ENCODE results near the gene SAP30.

Gene SAP30

DNA sequence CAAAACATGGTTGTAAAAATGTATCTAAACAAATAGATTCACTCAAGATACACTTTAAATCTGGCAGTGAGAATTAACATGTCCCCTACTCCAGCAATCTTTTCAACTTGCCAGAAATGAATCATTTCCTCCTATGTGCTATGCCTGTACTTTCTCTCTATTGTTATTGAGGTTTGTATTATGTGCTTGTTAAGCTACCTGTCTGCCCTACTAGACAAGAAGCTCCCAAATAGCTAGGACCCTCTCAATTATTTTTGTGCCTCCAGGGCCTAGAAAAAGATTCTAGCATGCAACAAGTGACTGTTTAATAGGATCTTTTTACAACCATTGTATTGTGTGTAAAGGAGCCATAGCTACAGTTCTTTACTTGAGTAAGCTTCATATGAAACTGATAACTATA, 3.5 kb upstream of the SAP30 start:
- DNase-seq (ENCODE audit: low read depth in 2 of 2, low spot score in 1 of 2), result no peak

DNA sequence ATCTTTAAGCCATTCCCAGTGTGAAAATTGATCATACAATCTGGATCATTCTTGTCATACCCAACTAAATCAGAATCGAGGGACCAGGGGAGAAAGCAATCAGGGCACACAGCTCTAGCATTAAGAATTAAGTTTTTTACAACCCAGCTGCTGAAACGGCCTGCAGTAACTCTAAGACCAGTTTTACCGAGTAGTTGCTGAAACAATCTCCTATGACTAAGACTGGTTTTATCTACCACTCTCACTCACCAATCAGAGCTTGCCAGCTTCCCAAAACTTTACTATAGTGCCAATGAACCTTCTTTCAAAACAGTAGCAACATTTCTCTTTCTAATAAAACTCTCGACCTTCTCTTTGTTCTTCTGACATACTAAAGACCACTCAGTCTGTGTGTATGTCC, 2.8 kb upstream of the SAP30 start:
- DNase-seq (ENCODE audit: low read depth in 2 of 2, low spot score in 1 of 2), result no peak

DNA sequence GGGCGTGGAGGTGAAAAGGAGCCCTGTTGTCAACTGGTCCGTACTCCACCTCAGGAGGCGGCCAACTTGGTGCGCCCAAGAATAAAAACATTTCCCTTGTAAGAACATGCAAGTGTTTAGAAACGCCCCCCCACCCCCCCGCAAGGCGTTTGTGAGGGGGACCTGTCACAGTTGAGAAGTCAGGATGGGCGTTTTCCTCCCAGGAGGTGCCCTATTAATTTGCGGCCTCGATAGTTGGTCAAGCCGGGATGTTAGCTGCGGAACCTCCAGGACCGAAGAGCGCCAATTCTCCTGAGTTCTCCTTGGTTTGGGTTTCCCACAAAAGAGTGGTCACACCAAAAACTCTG, 651 bp upstream of the SAP30 start:
- DNase-seq (ENCODE audit: low read depth in 2 of 2, low spot score in 1 of 2), result peak in 1 of 2 donors; percentile 38

DNA sequence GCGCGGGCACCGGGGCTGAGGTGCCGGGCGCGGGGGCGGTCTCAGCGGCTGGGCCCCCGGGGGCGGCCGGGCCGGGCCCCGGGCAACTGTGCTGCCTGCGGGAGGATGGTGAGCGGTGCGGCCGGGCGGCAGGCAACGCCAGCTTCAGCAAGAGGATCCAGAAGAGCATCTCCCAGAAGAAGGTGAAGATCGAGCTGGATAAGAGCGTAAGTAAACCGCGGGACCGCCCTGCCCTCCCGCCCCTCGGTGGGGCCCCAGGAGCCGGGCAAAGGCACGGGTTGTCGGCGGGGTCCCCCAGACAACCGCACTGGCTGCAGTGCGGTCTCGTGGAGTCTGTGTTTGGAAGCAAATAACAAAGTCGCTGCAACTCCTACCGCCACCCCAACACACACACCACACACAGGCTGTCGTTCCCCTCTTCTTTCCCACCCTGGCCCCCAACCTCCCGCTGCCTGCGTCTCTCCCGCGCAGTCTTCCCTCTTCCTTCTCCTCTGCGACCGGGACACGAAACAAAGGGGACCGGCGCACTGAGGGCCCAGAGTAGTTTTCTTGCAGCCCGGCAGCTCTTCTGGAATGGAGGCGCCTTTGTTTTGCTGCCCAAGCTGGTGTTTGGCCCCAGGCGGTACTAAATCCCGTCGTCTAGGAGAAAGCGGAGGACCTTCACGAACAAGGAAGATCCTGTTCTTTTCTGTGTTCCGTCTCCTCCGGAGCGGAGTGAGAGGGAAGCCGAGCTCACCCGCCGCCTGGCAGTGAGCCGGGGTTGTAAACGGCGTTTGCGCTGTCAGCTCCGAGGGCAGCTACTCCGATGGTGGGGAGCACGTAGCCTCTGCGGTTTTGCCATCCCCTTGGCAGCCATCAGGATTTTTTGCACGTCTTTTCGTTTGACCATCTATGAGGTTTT, 788 bp downstream of the SAP30 start:
- DNase-seq (ENCODE audit: low read depth in 2 of 2, low spot score in 1 of 2), result peak in 1 of 2 donors; percentile 2

DNA sequence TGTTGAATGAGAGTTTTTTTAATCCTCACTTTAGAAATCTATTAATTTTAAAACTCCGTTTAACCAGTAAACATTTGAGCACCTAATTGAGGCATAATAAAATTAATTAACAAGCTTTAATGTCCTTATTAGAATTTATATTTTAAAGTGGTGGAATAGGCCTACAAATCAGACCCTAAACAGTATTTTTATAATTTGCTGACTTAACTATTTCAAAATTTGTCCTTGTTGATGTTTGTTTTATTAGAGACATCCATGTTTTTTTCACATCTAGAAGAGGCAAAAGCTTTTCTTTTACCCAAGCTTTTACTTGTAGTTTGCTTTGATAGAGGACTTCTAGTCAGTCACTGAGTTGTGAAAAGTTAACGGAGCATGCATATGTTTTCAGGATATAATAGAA, 3.8 kb downstream of the SAP30 start:
- no peak for DNase-seq (ENCODE audit: low read depth in 2 of 2, low spot score in 1 of 2)

DNA sequence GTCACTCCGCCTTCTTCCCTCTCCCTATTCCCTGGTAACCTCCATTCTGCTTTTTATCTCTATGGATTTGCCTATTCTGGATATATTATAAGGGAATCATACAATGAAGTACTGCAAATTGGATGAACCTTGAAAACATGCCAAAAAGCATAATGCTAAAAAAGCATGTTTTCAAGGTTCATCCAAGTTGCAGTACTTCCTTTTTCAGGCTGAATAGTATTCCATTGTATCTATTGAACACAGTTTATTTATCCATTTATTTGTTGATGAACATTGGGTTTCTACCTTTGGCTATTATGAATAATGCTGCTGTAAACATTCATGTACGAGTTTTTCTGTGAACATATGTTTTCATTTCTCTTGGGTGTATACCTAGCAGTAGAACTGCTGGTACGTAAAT, 9.2 kb downstream of the SAP30 start:
- no peak for DNase-seq (ENCODE audit: low read depth in 2 of 2, low spot score in 1 of 2)

DNA sequence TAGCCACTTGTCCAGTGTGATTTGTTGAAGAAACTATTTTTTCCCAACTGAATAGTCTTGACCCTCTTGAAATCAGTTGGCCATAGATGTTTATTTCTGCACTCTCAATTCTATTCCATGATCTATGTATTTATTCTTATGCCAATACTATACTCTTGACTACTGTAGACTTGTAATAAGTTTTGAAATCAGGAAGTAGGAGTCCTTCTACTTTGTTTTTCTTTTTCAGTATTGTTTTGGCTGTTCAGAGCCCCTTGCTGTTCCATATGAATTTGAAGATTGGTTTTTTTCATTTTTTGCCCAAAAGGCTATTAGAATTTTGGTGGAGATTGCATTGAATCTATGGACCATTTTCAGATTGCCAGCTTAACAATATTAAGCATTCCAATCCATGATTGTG, 10.2 kb downstream of the SAP30 start:
- no peak for DNase-seq (ENCODE audit: low read depth in 2 of 2, low spot score in 1 of 2)

DNA sequence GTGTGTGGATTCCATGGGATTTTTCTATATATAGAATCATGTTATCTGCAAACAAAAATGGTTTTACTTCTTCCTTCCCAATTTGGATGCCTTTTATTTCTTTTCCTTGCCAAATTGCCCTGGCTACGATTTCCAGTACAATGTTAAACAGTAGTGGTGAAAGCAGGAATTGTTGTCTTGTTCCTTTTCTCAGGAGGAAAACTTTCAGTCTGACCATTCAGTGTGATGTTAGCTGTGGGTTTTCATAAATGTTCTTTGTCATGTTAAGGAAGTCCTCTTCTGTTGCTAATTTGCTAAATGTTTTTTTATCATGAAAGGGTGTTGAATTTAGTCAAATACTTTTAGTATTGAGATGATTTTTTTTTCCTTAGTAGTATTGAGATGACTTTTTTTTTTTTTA, 10.9 kb downstream of the SAP30 start:
- DNase-seq (ENCODE audit: low read depth in 2 of 2, low spot score in 1 of 2), result no peak

DNA sequence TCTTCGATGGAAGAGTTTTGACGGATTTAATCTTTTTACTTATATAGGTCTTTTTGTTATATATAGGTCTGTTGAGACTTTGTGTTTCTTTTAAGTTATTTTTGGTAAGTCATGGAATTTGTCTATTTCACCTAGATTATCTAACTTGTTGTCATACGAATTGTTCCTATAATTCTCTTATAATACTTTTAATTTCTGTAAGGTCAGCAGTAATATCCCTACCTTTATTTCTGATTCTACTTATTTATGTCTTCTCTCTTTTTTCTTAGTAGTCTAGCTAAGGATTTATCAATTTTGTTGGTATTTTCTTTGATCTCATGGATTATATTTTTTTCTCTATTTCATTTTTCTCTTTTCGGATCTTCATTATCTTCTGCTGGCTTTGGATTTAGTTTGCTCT, 11.6 kb downstream of the SAP30 start:
- no peak for DNase-seq (ENCODE audit: low read depth in 2 of 2, low spot score in 1 of 2)

DNA sequence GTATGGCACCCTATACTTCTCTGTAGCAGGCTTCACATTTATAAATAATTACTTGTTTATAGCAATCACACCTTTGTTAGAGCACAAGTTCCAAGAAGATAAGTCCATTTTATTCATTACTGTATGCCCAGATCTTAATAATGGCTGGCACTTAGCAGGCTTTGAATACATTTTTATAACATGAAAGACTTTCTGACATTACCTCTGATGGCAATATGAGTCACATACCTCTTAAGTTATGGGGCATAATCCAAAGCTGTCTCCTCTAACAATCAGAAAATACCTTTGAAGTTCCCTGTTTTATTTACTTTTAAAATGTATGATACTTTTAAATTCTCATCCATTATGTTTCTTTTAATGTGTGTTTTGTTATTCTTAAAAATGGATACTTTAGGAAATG, 16.0 kb downstream of the SAP30 start:
- no peak for DNase-seq (ENCODE audit: low read depth in 2 of 2, low spot score in 1 of 2)

DNA sequence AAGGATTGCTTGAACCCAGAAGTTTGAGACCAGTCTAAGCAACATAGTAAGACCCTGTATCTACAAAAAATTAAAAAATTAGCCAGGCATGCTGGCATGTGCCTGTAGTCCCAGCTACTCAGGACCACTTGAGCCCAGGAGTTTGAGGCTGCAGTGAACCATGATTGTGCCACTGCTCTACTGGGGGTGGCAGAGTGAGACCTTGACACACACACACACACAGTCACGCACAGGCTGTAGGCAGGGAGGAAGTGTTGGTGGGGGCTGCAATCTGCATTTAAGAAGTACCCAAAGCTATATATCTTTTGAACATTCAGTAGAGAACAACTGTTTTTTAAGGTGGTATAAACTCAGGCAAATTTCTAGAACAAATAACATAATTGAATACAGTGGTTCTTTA, 20.9 kb downstream of the SAP30 start:
- no peak for DNase-seq (ENCODE audit: low read depth in 2 of 2, low spot score in 1 of 2)

DNA sequence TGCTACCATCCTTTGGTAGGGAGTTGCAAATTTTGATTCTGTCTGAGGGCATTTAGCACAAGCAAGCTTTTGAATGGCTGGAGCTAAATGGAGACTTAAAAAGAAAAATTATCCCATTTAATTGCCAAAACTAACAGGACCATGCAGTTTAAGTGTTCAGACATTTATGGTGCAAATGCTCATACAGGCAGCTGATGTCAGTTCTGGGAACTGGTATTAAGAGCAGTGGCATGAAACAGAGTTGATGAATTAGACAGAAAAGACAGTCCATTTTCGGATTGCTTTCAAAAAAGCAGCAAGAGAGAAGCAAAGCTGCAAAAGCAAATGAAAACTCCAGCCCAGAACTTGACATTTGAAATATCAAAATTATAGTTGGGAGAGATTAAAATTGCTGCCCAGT, 26.9 kb downstream of the SAP30 start:
- no peak for DNase-seq (ENCODE audit: low read depth in 2 of 2, low spot score in 1 of 2)

DNA sequence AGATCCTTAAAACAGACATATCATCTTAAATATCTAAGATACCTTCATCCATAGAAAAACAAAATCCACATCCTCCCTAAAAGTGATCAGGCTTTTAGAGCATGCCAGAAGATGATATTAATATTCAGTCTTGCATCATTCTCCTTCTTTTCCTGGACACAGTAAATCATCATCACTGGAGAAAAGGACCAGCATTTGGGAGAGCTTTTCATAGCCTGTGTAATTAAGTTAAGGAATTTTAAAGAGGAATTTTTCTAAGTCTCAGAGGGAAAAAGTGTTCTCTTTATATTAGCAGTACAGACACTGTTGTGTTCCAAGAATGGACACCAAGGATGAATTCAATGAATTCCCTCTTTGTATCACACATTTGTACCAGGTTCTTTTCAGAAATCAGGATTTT, 27.5 kb downstream of the SAP30 start:
- DNase-seq (ENCODE audit: low read depth in 2 of 2, low spot score in 1 of 2), result no peak

DNA sequence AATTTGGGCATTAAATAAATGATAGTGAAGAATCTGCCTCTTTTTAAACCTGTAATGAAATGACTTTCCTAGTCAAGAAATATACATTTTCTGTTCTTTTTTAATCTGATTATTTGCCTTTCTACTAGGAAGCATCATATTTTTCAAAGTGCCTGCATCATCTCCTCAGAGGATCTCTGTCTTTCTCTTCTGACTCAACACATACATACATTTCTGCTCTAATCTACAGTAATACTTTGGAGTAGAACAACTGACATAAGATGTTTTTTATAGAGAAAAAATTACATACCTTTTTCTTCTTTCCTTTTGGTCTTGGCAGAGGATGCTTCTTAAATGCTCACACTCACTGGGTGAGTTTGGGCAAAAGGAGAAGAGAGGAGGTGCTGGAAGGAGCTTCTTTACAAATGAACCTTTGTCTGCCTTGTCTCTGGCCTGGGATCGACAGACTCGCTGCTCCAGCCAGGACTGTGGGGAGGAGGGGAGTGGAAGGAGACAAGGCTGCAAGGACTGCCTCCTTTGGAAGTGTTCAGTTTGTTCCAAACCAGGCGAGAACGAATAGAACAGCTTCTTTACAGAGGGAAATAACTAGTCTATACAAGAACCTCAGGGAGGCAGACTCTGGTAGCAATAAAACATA, 28.1 kb downstream of the SAP30 start, which contains the start of gene SCRG1:
TSS of gene SCRG1 (minus strand) at position 338 of the 637 bp plus-strand sequence. CDS start 7,702 bp downstream, outside the sequence.
- DNase-seq (ENCODE audit: low read depth in 2 of 2, low spot score in 1 of 2), result no peak

DNA sequence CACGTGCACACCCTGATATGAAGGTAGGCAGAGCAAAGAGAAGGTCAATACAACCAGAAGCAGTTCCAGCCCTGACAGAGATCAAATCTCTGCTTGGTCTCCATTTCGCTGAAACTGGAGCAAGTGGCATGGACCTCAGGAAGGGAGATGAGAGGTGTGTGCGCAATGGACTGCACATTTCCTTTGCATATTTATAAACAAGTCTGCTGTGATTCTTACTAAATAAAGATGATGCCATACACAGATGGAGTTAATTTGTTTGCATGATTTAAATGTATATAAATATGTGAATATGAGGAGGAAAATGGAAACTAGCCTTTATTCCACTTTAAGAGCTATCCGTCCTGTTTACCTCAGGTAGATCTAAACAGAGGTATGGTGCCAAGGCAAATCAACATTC, 30.3 kb downstream of the SAP30 start:
- DNase-seq (ENCODE audit: low read depth in 2 of 2, low spot score in 1 of 2), result no peak

DNA sequence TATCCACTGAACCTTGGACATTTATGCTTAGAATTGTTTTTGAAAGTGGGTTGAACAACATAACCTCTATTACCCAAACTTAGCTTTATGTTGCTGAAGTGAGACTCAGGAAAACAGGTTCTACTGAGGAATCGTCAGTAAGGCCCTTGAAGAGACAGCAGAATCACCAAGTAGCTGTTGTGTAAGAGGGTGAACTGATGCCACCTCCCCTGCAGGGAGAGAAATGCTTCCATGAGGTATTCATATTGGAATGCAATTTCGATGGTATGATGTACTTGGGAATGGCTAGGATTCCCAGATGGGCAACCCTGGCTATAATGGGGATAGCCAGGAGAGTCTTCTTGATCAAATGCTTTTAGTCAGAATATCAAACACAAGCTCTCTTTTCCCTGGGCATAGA, 32.3 kb downstream of the SAP30 start:
- no peak for DNase-seq (ENCODE audit: low read depth in 2 of 2, low spot score in 1 of 2)

DNA sequence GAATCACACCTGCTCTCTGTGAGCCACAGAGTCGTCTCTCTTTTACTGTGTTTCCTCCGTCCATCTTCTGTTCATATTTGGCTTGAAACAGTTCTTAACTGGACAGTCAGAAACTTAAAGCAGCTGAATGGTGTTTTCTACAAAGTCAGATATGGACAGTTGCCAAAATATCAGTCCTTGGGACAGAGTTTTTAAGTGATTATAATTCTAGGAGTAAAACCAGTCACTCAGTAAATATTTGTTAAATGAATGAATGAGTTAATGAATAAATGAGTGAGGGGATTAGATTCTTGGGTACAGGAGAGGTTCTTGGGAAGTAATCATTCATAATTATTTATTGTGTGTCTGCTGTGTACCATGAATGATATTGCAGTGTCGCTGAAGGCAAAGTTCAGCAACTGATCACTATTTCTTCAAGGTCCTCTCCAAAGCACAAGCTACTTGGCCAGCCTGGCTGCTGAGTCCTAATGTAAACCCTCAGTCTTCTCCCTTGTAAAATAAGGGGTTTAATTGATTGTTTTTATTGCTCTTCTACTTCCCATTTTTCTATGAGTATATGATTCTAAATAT, 33.6 kb downstream of the SAP30 start:
- no peak for DNase-seq (ENCODE audit: low read depth in 2 of 2, low spot score in 1 of 2)

DNA sequence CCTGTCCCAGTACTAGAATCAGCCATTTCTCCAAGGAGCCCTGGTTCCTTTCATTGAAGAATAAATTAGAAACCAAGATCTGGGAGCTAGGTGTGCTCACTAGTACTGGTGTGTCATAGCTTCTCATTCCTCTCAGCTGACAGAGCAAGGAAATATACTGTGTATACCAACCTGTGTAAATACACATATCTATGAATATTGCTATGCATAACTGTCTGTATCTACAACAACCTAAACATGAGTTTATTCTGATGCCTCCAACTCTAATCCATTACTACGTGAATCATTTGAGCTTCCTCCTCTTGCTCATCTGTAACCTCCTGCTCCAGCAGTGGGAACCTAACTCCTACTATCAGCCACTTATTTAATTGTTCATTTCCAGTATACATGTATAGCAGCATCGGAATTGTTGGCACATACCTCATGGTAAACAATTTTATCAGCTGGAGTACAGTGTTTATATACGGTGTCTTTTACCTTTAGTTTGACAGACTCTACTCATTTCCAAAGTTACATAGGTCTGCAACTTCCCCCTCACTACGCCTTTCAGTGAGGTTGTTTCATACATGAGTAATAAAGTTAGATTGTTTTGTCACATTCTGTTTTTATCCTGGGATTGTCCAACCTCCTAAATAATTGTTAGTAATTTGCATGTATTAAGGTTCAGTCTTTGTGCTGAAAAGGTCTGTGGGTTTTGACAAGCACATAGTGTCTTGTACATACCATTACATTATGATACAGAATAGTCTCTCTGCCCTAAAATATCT, 35.3 kb downstream of the SAP30 start:
- DNase-seq (ENCODE audit: low read depth in 2 of 2, low spot score in 1 of 2), result no peak

DNA sequence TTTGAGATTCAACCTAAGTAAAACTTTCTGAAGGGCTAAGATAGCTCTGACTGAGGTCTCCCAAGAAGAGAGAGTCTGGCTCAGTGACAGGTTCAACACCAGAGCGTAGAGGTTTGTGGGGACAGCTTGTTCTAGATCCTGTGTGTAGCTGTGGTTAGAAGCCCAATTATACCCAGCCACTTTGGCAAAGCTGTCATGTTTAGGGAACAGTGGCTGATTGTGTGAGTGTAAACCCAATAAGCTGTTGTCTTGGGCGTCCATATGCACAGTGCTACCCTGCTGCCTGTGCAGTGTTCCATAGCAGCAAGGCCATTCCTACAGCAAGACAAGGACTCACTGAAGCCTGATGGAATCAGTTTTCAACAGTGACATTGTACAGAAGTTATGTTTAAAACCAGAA, 39.3 kb downstream of the SAP30 start:
- DNase-seq (ENCODE audit: low read depth in 2 of 2, low spot score in 1 of 2), result no peak

DNA sequence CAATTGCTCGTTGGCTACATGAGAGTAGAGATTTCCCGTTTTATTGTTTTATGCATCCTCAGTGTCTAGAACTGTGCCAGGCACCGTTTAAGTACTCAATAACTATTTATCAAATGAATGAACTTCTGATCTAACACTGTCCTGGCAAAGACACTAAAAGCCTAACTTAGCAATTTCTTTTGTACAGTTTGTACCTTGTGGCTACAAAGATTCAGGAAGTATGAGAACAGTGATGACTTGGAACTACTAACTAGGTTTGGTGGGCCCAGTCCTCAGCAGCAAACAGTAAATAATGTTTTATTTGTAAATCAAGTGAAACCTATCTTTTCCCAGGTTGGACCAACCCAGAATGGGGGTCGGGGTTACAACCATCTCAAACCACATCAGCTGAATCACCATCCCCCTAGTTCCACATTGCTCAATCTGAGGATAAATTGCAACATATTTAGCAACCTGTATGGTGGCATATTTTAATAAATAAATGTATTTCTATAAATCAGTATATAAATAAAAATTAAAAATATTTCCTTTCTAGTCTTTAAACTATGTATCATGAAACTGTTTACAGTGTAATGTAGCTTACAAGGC, 40.4 kb downstream of the SAP30 start:
- DNase-seq (ENCODE audit: low read depth in 2 of 2, low spot score in 1 of 2), result no peak

DNA sequence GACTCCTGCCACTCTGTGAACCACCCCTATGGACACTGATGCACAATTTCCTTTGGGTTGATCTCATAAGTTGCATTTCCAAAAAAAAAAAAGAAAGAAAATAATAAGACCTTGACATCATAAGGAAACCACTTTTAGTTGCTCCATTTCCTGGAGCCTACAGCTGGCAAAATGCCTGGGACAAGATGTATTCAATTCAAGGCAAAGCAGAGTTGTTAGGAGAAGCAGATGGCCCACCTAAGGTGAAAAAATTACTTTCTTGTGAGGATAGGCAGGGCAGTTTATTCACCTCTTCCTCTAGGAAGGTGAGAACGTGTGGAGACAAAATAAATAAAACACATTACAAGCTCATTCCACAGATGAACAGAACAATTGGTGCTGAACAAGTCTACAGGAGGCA, 42.3 kb downstream of the SAP30 start:
- no peak for DNase-seq (ENCODE audit: low read depth in 2 of 2, low spot score in 1 of 2)

Measured in stimulated activated CD8-positive, alpha-beta memory T cell treated with anti-CD3 and anti-CD28 coated beads, Interleukin-4, amount 100 ng/mL, for 1 hour (primary cell).